H1 (cell line): Measurements from ENCODE around the gene UVSSA. TPM values are rescaled to one million over a fixed set of nuclear protein-coding genes. Genes with fewer than 3 reads are reported as not detected.

Experiments
- BRCA1 ChIP-seq: IDR thresholded peaks from 2 replicates; pipeline ENCODE4 v1.6.1; 2012; ENCODE audit warnings: low read depth, low read length, improper control_type of control experiment
- JUND ChIP-seq: IDR thresholded peaks from 2 replicates; pipeline ENCODE4 v1.6.1; 2011; ENCODE audit warnings: mild to moderate bottlenecking, improper control_type of control experiment, low read length
- NRF1 ChIP-seq: IDR thresholded peaks from 2 replicates; pipeline ENCODE4 v1.6.1; 2011; ENCODE audit warnings: mild to moderate bottlenecking, low read depth, low read length, improper control_type of control experiment
- POLR2AphosphoS5 ChIP-seq: IDR thresholded peaks from 2 replicates; pipeline ENCODE4 v1.6.1; 2011; ENCODE audit warnings: low read depth, low read length
- polyA plus RNA-seq, 7 experiments: library from polyadenylated mRNA; depleted of rRNA in 3 of 7; stranded (reverse) in 5 of 7; unstranded in 2 of 7; fragments of >200 nt in 5 of 7; fragments of 200-250 nt in 2 of 7; gene quantifications; 1 replicate in 5 of 7; 2 replicates in 1 of 7; 4 replicates in 1 of 7; pipeline versions ENCODE4 v1.2.1 to v1.2.3, GENCODE V29; 2011 to 2013; ENCODE audit warnings: missing spikeins in 2 of 7, mixed read lengths in 2 of 7
- total RNA-seq: library from RNA; stranded (reverse); fragmentation: NEBNext Ultra II Directional; extraction: Animal tissue kit (Norgen Biotek cat#: 25700); gene quantifications from 2 replicates; pipeline ENCODE4 v1.2.1, GENCODE V29; 2021

Gene UVSSA
- total and polyA plus RNA-seq, 2 of the 8 experiments (the other 6 are each of a cell fraction or from before 2014, with no cell fraction given) = 14.5 to 19.4 TPM

- TF ChIP-seq JUND = no peak
- no peak for TF ChIP-seq NRF1
- TF ChIP-seq BRCA1 = no peak
- TF ChIP-seq POLR2AphosphoS5 = no peak
Measured at GRCh38 chr4:1362521-1362920, 15.5 kb downstream of the UVSSA start (continued).
